OCI-LY3 (cell line): ENCODE data around the gene ANO10.
"Not testable (repeated sequence)": the region's sequence is repeated elsewhere in the genome, so short reads cannot be mapped to it uniquely, and the experiment has no call there.

Source experiments
- CTCF ChIP-seq: fragments of 200-600, 300-600 bp; sonication (generic); IDR thresholded peaks from 2 replicates; pipeline ENCODE4 v1.5.1; 2014; ENCODE audit warnings: antibody characterized with exemption, low read length, low read depth
- EZH2phosphoT487 ChIP-seq: fragments of 200-600 bp; shearing (Covaris generic); IDR thresholded peaks from 2 replicates; pipeline ENCODE4 v1.6.1; 2018; ENCODE audit warnings: antibody characterized with exemption, mixed run types, low read depth

GRCh38 chr3:43565661-43566341 is 56.0 kb downstream of the ANO10 start:
- not testable (repeated sequence) for TF ChIP-seq CTCF, EZH2phosphoT487
